Measurements from ENCODE around the gene DTX2. TPM values are rescaled to one million over a fixed set of nuclear protein-coding genes. Genes with fewer than 3 reads are reported as not detected.
"Not testable (repeated sequence)": the region's sequence is repeated elsewhere in the genome, so short reads cannot be mapped to it uniquely, and the experiment has no call there.

The DTX2 gene
- total and polyA plus RNA-seq, 2 donors (not counting 1 experiment from before 2014, with no cell fraction given) = 36.4 to 66.9 TPM

- POLR2A ChIA-PET; DNase-seq; intact Hi-C loops (cut with micrococcal nuclease); H3K9ac ChIP-seq (ENCODE audit: low read length); H3K4me2 ChIP-seq (replicated peaks; ENCODE audit: low read depth, low read length, poor library complexity, severe bottlenecking); H3K4me1 Mint-ChIP-seq; H3K4me3 Mint-ChIP-seq; H3K9me3 ChIP-seq (ENCODE audit: control extremely low read depth in 1 of 3, control insufficient read depth in 2 of 3, insufficient read depth in 1 of 3, low read length in 2 of 3); H3K9me3 Mint-ChIP-seq (ENCODE audit: insufficient read depth); H3K79me2 ChIP-seq (ENCODE audit: control insufficient read depth, insufficient read depth, low read length); H2AFZ ChIP-seq (ENCODE audit: insufficient read depth, low read depth, low read length, poor library complexity, severe bottlenecking); ATAC-seq (ENCODE audit: low read depth); H4K20me1 ChIP-seq (ENCODE audit: control insufficient read depth, insufficient read depth, low read length, poor library complexity, severe bottlenecking); H3K36me3 ChIP-seq (replicated peaks in 1 of 2; ENCODE audit: control extremely low read depth in 1 of 2, control insufficient read depth in 1 of 2, extremely low read depth in 1 of 2, insufficient read depth in 2 of 2, low read length in 1 of 2); H3K4me3 ChIP-seq (ENCODE audit: control extremely low read depth in 1 of 5, extremely low read depth in 1 of 5, insufficient read depth in 1 of 5, low read depth in 2 of 5, low read length in 4 of 5); H3K27ac ChIP-seq (ENCODE audit: low read length in 2 of 2); CTCF ChIA-PET; H3K27me3 Mint-ChIP-seq; H3K4me1 ChIP-seq (ENCODE audit: control insufficient read depth in 2 of 2, insufficient read depth in 2 of 2, low read length in 2 of 2); H3K27me3 ChIP-seq (replicated peaks in 1 of 4; ENCODE audit: control extremely low read depth in 1 of 4, control insufficient read depth in 3 of 4, insufficient read depth in 4 of 4, low read length in 3 of 4); H3K27ac Mint-ChIP-seq: not testable (repeated sequence)
- WGBS (ENCODE audit: insufficient coverage) = 90% methylated on average over 10 of the region's 29 CpGs
Observed at GRCh38 chr7:76480403-76481253, 19.1 kb downstream of the DTX2 start.

GRCh38 chr7:76482660-76483059, 21.2 kb downstream of the DTX2 start:
- H3K27me3 ChIP-seq (replicated peaks in 1 of 4; ENCODE audit: control extremely low read depth in 1 of 4, control insufficient read depth in 3 of 4, insufficient read depth in 4 of 4, low read length in 3 of 4); CTCF ChIA-PET; H3K79me2 ChIP-seq (ENCODE audit: control insufficient read depth, insufficient read depth, low read length); DNase-seq; H3K4me3 ChIP-seq (ENCODE audit: control extremely low read depth in 1 of 5, extremely low read depth in 1 of 5, insufficient read depth in 1 of 5, low read depth in 2 of 5, low read length in 4 of 5); H4K20me1 ChIP-seq (ENCODE audit: control insufficient read depth, insufficient read depth, low read length, poor library complexity, severe bottlenecking); H3K4me1 Mint-ChIP-seq; H3K27me3 Mint-ChIP-seq; H3K9me3 Mint-ChIP-seq (ENCODE audit: insufficient read depth); H3K27ac Mint-ChIP-seq; H2AFZ ChIP-seq (ENCODE audit: insufficient read depth, low read depth, low read length, poor library complexity, severe bottlenecking); H3K4me1 ChIP-seq (ENCODE audit: control insufficient read depth in 2 of 2, insufficient read depth in 2 of 2, low read length in 2 of 2); H3K4me2 ChIP-seq (replicated peaks; ENCODE audit: low read depth, low read length, poor library complexity, severe bottlenecking); intact Hi-C loops (cut with micrococcal nuclease); H3K27ac ChIP-seq (ENCODE audit: low read length in 2 of 2); POLR2A ChIA-PET; H3K36me3 ChIP-seq (replicated peaks in 1 of 2; ENCODE audit: control extremely low read depth in 1 of 2, control insufficient read depth in 1 of 2, extremely low read depth in 1 of 2, insufficient read depth in 2 of 2, low read length in 1 of 2); H3K9ac ChIP-seq (ENCODE audit: low read length); H3K4me3 Mint-ChIP-seq; ATAC-seq (ENCODE audit: low read depth); H3K9me3 ChIP-seq (ENCODE audit: control extremely low read depth in 1 of 3, control insufficient read depth in 2 of 3, insufficient read depth in 1 of 3, low read length in 2 of 3): not testable (repeated sequence)
- WGBS (ENCODE audit: insufficient coverage) = 98% methylated on average over 14 of the region's 24 CpGs

- H3K9ac ChIP-seq (ENCODE audit: low read length); H3K4me3 Mint-ChIP-seq; H3K27me3 ChIP-seq (replicated peaks in 1 of 4; ENCODE audit: control extremely low read depth in 1 of 4, control insufficient read depth in 3 of 4, insufficient read depth in 4 of 4, low read length in 3 of 4); H3K9me3 ChIP-seq (ENCODE audit: control extremely low read depth in 1 of 3, control insufficient read depth in 2 of 3, insufficient read depth in 1 of 3, low read length in 2 of 3); H3K27ac Mint-ChIP-seq; POLR2A ChIA-PET; H3K4me2 ChIP-seq (replicated peaks; ENCODE audit: low read depth, low read length, poor library complexity, severe bottlenecking); H3K9me3 Mint-ChIP-seq (ENCODE audit: insufficient read depth); H3K27ac ChIP-seq (ENCODE audit: low read length in 2 of 2); H3K4me1 Mint-ChIP-seq; DNase-seq; H3K4me3 ChIP-seq (ENCODE audit: control extremely low read depth in 1 of 5, extremely low read depth in 1 of 5, insufficient read depth in 1 of 5, low read depth in 2 of 5, low read length in 4 of 5); H3K4me1 ChIP-seq (ENCODE audit: control insufficient read depth in 2 of 2, insufficient read depth in 2 of 2, low read length in 2 of 2); H4K20me1 ChIP-seq (ENCODE audit: control insufficient read depth, insufficient read depth, low read length, poor library complexity, severe bottlenecking); intact Hi-C loops (cut with micrococcal nuclease); H3K79me2 ChIP-seq (ENCODE audit: control insufficient read depth, insufficient read depth, low read length); H3K27me3 Mint-ChIP-seq; CTCF ChIA-PET; H3K36me3 ChIP-seq (replicated peaks in 1 of 2; ENCODE audit: control extremely low read depth in 1 of 2, control insufficient read depth in 1 of 2, extremely low read depth in 1 of 2, insufficient read depth in 2 of 2, low read length in 1 of 2); ATAC-seq (ENCODE audit: low read depth); H2AFZ ChIP-seq (ENCODE audit: insufficient read depth, low read depth, low read length, poor library complexity, severe bottlenecking): not testable (repeated sequence)
- WGBS (ENCODE audit: insufficient coverage) = 93% methylated on average over 3 of the region's 17 CpGs
Observed at GRCh38 chr7:76483081-76483480, 21.6 kb downstream of the DTX2 start.

- H3K27ac Mint-ChIP-seq; H3K4me3 ChIP-seq (ENCODE audit: control extremely low read depth in 1 of 5, extremely low read depth in 1 of 5, insufficient read depth in 1 of 5, low read depth in 2 of 5, low read length in 4 of 5); H3K79me2 ChIP-seq (ENCODE audit: control insufficient read depth, insufficient read depth, low read length); H3K4me2 ChIP-seq (replicated peaks; ENCODE audit: low read depth, low read length, poor library complexity, severe bottlenecking); H2AFZ ChIP-seq (ENCODE audit: insufficient read depth, low read depth, low read length, poor library complexity, severe bottlenecking); DNase-seq; H3K9me3 Mint-ChIP-seq (ENCODE audit: insufficient read depth); POLR2A ChIA-PET; CTCF ChIA-PET; H3K4me1 ChIP-seq (ENCODE audit: control insufficient read depth in 2 of 2, insufficient read depth in 2 of 2, low read length in 2 of 2); H4K20me1 ChIP-seq (ENCODE audit: control insufficient read depth, insufficient read depth, low read length, poor library complexity, severe bottlenecking); intact Hi-C loops (cut with micrococcal nuclease); H3K27ac ChIP-seq (ENCODE audit: low read length in 2 of 2); H3K9ac ChIP-seq (ENCODE audit: low read length); H3K27me3 Mint-ChIP-seq; H3K4me1 Mint-ChIP-seq; H3K9me3 ChIP-seq (ENCODE audit: control extremely low read depth in 1 of 3, control insufficient read depth in 2 of 3, insufficient read depth in 1 of 3, low read length in 2 of 3); H3K4me3 Mint-ChIP-seq; H3K27me3 ChIP-seq (replicated peaks in 1 of 4; ENCODE audit: control extremely low read depth in 1 of 4, control insufficient read depth in 3 of 4, insufficient read depth in 4 of 4, low read length in 3 of 4); H3K36me3 ChIP-seq (replicated peaks in 1 of 2; ENCODE audit: control extremely low read depth in 1 of 2, control insufficient read depth in 1 of 2, extremely low read depth in 1 of 2, insufficient read depth in 2 of 2, low read length in 1 of 2); ATAC-seq (ENCODE audit: low read depth): not testable (repeated sequence)
- 100% methylated on average over 2 of the region's 12 CpGs for WGBS (ENCODE audit: insufficient coverage)
Observed at GRCh38 chr7:76484456-76484855, 22.9 kb downstream of the DTX2 start.

Measured in B cell (primary cell).